CD4-positive, alpha-beta T cell treated with Interleukin-4 for 1 hour (primary cell): ENCODE measurements around the gene RBP5.

ENCODE experiments used
- DNase-seq, 2 donors: peaks; one replicate each; pipeline ENCODE4 v3.0.0-alpha.2; 2020 to 2022

Gene RBP5, protein sequence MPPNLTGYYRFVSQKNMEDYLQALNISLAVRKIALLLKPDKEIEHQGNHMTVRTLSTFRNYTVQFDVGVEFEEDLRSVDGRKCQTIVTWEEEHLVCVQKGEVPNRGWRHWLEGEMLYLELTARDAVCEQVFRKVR

DNA sequence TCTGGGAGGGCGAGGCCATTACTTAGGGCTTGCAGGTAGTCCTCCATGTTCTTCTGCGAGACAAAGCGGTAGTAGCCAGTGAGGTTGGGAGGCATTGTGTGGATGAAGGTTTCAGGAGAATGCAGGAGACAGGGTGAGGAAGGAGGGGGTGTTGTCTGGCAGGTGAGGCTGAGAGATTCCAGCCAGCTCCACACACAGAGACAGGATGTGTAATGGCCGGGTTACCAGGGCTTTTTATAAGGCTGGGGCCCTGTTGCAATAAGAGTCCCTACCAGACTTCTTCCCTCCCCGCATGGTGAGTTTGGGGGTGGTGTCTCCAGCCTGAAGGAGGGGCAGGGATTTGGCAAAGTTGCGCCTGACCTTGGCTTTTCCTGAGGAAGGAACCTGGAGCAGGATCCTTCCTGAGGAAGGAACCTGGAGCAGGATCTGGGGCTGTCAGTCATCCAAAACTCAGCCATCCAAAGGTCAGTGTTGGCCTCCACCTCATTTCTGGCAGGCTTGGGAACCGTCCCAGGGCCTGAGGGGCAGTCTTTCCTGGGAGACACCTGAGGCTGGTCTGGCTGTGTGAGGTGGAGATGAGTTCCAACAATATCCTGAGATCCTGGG, at the start of gene RBP5:
RBP5 (minus strand) TSS at position 209 of the 606 bp plus-strand sequence; CDS start at position 95, 114 bp downstream.
- no peak for DNase-seq

DNA sequence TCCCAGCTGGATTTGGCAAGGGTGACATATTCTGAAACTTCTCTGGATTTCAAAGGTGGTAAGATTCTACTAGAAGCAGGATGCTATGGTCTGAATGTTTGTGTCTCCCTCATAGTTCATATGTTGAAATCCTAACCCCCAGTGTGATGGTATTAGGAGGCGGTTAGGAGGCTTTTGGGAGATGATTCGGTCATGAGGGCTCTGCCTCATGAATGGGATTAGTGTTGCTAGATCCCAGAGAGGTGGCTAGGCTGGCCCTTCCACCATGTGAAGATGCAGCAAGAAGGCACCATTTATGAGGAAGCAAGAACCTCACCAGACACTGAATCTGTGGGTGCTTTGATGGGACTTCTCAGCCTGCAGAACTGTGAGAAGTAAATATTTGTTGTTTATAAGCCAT, 49.8 kb upstream of the RBP5 start:
- DNase-seq: no peak

- no peak for DNase-seq
Measured at GRCh38 chr12:7176595-7176994, 47.9 kb upstream of the RBP5 start.

GRCh38 chr12:7175493-7175892, 46.8 kb upstream of the RBP5 start:
- no peak for DNase-seq

- DNase-seq: no peak
Measured at GRCh38 chr12:7171854-7172253, 43.2 kb upstream of the RBP5 start.

GRCh38 chr12:7169951-7170350, 41.3 kb upstream of the RBP5 start:
- DNase-seq: no peak

GRCh38 chr12:7162691-7163114, 34.0 kb upstream of the RBP5 start:
- DNase-seq: peak in 1 of 2 donors; percentile 22

GRCh38 chr12:7161811-7162210, 33.1 kb upstream of the RBP5 start:
- no peak for DNase-seq

DNA sequence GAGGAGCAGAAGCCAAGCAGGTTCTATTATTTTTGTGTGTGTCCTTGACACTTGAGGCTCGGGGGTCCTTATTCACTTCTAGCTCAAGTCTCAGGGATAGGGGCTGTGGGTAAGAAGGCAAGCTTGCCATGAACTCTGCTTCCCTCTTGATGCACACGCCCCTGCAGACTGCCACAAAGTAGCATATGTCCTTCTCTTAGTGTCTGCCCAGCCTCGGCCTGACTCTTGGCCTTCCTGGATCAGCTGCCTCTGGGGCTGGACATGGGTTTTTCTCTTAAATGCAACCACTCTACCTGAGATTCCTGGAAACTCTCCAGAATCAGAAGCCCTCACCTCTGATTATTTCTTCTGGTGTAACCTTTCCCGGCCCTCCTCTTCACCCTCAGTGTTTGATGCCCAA, 32.6 kb upstream of the RBP5 start:
- DNase-seq: no peak

DNA sequence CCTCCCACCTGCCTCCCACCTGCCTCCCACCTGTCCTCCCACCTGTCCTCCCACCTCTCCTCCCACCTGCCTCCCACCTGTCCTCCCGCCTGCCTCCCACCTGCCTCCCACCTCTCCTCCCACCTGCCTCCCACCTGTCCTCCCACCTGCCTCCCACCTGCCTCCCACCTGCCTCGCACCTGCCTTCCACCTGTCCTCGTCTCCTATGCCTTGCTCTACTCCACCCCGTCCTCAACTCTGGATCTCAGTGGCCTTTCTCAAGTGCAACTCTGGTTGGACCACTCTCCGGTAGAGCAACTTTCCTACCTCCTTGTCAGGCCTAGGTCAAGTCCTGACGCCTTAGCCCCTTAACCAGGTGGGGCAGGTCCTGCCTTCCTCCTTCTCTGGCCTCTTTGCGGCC, 31.5 kb upstream of the RBP5 start:
- DNase-seq: no peak

GRCh38 chr12:7158781-7159609, 30.3 kb upstream of the RBP5 start:
- DNase-seq: no peak

GRCh38 chr12:7157391-7157790, 28.7 kb upstream of the RBP5 start:
- no peak for DNase-seq

DNA sequence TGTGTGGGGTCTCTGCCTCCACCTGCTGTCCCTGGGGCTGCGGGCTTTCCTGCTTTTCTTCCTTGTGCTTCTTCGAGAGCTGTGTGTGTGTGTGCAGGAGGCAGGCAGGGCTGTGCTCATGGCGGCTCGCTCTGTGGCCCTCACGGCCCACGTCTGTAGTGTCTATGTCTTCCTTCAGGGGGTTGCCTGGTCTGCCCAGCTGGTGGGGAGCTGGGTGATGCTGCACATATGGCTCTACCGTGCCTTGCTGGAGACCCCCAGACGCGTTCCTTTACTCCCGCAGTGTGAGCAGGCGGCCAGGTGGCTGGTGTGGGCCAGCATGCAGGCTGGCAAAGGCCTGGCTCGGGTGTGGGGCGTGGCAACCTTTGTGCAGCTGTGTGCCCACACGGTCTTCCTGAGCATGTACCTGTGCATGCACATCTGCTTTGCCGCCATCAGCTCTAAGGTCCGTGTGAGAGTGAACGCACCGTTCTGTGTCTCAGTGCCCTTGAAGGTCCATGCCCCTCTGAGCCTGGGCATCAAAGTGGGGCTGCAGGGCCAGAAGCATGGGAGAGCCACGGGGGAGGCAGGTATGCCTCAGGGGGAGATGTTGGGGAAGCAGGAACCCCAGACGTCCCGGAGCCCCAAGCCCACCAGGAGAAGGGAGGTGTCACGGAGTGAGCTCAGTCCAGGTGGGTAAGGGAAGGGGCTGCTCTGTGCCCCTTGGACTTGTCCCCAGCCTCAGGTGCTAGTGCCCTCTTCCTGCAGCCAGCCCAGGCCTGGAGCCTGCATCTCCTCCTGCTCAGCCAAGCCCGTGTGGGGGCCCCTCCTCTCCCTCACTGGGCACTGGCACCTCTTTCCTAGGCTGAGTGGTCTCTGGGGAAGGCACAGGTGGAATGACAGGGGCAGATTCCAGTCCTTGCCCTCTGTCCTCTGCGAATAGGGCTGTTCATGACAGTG, 27.8 kb upstream of the RBP5 start:
- DNase-seq: no peak

GRCh38 chr12:7155471-7156034, 26.9 kb upstream of the RBP5 start:
- DNase-seq: no peak

GRCh38 chr12:7154901-7155470, 26.3 kb upstream of the RBP5 start:
- DNase-seq: no peak

DNA sequence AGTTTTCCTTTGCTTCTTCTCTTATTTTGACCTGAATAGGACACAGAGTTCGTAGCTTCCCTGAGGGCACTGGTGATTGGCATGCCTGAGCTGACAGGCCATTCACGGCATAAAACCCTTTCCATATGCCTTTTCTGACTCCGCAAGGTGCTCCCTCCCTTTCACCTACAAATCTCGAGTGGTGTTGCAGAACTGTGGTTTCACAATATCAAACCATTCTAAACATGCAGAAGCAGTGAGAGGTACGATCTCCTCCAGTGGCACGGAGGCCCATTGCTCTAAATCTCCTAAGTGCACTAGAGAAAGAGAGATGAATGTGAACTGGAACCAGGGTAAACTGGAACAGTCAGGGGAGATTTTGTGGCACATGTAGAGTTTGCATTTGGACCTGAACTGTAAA, 25.4 kb upstream of the RBP5 start:
- no peak for DNase-seq

- no peak for DNase-seq
Measured at GRCh38 chr12:7152818-7153217, 24.1 kb upstream of the RBP5 start.

GRCh38 chr12:7151532-7151931, 22.8 kb upstream of the RBP5 start:
- DNase-seq: no peak

GRCh38 chr12:7150841-7151240, 22.2 kb upstream of the RBP5 start:
- DNase-seq: no peak

DNA sequence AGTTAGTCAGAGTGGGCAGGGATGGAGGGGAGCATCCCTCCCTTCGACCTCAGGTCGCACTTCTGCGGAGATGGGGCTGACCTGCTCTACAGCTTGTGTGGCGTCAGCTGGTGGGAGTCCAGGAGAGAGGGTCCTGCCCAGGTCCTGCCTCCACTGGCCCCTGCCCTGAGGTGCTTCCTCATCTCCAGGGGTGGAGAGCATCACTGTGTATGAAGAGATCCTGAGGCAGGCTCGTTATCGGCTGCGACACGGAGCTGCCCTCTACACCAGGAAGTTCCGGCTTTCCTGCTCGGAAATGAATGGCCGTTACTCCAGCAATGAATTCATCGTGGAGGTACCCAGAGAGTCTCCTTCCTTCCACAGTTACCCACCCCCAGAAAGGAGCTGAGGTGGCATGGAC, 21.7 kb upstream of the RBP5 start:
- no peak for DNase-seq

- DNase-seq: no peak
Measured at GRCh38 chr12:7146906-7147305, 18.2 kb upstream of the RBP5 start.

DNA sequence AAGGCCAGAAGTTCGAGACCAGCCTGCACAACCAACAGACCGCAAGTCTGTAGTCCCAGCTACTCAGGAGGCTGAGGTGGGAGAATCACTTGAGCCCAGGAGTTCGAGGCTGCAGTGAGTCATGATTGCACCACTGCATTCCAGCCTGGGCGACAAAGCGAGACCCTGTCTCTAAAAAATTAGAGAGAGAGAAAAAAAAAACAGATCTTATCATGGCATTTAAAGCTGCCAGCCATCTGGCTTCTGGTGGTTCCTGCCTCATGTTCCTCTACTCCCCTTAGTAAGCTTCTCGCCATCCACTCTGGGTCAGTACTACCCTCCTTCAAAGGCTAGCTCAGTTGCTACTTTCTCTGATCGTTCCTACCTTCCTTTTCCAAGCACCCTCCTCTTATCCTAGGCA, 17.5 kb upstream of the RBP5 start:
- DNase-seq: no peak
